Panc1 (cell line): ENCODE data around the gene TULP4.

Experiments used
- CTCF ChIP-seq: fragments of 450-650 bp; IDR thresholded peaks from 2 replicates; pipeline ENCODE4 v1.5.1; 2017; ENCODE audit warnings: mild to moderate bottlenecking
- SIN3A ChIP-seq: IDR thresholded peaks from 2 replicates; pipeline ENCODE4 v1.6.1; 2012; ENCODE audit warnings: low read depth, mild to moderate bottlenecking, low read length, moderate library complexity, borderline replicate concordance; ENCODE audit not compliant: insufficient read depth
- TF ChIP-seq, protein P1 (sequence below), 2 experiments: IDR thresholded peaks; 2 replicates each; pipeline ENCODE4 v1.6.1; 2011 to 2012; ENCODE audit warnings: low read depth in 2 of 2, control low read depth in 1 of 2, low read length in 1 of 2, mild to moderate bottlenecking in 1 of 2, moderate library complexity in 1 of 2; ENCODE audit not compliant: insufficient read depth in 1 of 2

- TF ChIP-seq SIN3A (no peak), CTCF (no peak)
- TF ChIP-seq, protein P1, sequence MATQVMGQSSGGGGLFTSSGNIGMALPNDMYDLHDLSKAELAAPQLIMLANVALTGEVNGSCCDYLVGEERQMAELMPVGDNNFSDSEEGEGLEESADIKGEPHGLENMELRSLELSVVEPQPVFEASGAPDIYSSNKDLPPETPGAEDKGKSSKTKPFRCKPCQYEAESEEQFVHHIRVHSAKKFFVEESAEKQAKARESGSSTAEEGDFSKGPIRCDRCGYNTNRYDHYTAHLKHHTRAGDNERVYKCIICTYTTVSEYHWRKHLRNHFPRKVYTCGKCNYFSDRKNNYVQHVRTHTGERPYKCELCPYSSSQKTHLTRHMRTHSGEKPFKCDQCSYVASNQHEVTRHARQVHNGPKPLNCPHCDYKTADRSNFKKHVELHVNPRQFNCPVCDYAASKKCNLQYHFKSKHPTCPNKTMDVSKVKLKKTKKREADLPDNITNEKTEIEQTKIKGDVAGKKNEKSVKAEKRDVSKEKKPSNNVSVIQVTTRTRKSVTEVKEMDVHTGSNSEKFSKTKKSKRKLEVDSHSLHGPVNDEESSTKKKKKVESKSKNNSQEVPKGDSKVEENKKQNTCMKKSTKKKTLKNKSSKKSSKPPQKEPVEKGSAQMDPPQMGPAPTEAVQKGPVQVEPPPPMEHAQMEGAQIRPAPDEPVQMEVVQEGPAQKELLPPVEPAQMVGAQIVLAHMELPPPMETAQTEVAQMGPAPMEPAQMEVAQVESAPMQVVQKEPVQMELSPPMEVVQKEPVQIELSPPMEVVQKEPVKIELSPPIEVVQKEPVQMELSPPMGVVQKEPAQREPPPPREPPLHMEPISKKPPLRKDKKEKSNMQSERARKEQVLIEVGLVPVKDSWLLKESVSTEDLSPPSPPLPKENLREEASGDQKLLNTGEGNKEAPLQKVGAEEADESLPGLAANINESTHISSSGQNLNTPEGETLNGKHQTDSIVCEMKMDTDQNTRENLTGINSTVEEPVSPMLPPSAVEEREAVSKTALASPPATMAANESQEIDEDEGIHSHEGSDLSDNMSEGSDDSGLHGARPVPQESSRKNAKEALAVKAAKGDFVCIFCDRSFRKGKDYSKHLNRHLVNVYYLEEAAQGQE (IDR thresholded peaks at IDR 0.05; ENCODE audit: insufficient read depth in 1 of 2, low read depth in 2 of 2, low read length in 1 of 2): no peak
These were observed 175.2 kb downstream of the TULP4 start for GRCh38 chr6:158487495-158487894.
